GM23248 (cell line): ENCODE measurements around the gene QSOX2. TPM values are rescaled to one million over a fixed set of nuclear protein-coding genes. Genes with fewer than 3 reads are reported as not detected.

Experiments
- DNase-seq: peaks from one replicate; pipeline ENCODE4 v3.0.0-alpha.2; 2015
- H2AFZ ChIP-seq: fragments of 200-600 bp; sonication (generic); 2 replicates; pipeline ENCODE4 v1.6.1; 2016; ENCODE audit warnings: antibody characterized with exemption
- H3F3A ChIP-seq: fragments of 200-600 bp; sonication (generic); 2 replicates; pipeline ENCODE4 v1.6.1; 2016; ENCODE audit warnings: mild to moderate bottlenecking, antibody characterized with exemption, mixed run types; ENCODE audit not compliant: insufficient read depth
- H3K27ac ChIP-seq: fragments of 200-600 bp; sonication (generic); 2 replicates; pipeline ENCODE4 v1.5.1; 2016; ENCODE audit warnings: mild to moderate bottlenecking
- H3K27me3 ChIP-seq: fragments of 200-600 bp; sonication (generic); replicated peaks from 2 replicates; pipeline ENCODE4 v1.6.1; 2016; ENCODE audit warnings: mild to moderate bottlenecking; ENCODE audit not compliant: insufficient read depth
- H3K36me3 ChIP-seq: fragments of 200-600 bp; sonication (generic); 2 replicates; pipeline ENCODE4 v1.6.1; 2016; ENCODE audit warnings: low read depth, mild to moderate bottlenecking
- H3K4me1 ChIP-seq: fragments of 200-600 bp; sonication (generic); 2 replicates; pipeline ENCODE4 v1.6.1; 2016; ENCODE audit warnings: mild to moderate bottlenecking; ENCODE audit not compliant: insufficient read depth
- H3K4me2 ChIP-seq: fragments of 200-600 bp; sonication (generic); one replicate; pipeline ENCODE4 v1.6.1; 2016; ENCODE audit warnings: mild to moderate bottlenecking; ENCODE audit not compliant: unreplicated experiment
- H3K4me3 ChIP-seq: fragments of 200-600 bp; sonication (generic); 2 replicates; pipeline ENCODE4 v1.5.1; 2016; ENCODE audit warnings: mild to moderate bottlenecking
- H3K79me2 ChIP-seq: fragments of 200-600 bp; sonication (generic); 2 replicates; pipeline ENCODE4 v1.6.1; 2016; ENCODE audit warnings: mild to moderate bottlenecking; ENCODE audit not compliant: insufficient read depth
- H3K9ac ChIP-seq: fragments of 200-600 bp; sonication (generic); 2 replicates; pipeline ENCODE4 v1.6.1; 2016; ENCODE audit warnings: mild to moderate bottlenecking
- H3K9me2 ChIP-seq: fragments of 200-600 bp; sonication (generic); 2 replicates; pipeline ENCODE4 v1.6.1; 2016; ENCODE audit warnings: mixed run types, mild to moderate bottlenecking, moderate library complexity; ENCODE audit not compliant: insufficient read depth
- H3K9me3 ChIP-seq: fragments of 200-600 bp; sonication (generic); one replicate; pipeline ENCODE4 v1.6.1; 2017; ENCODE audit warnings: low read depth
- H4K20me1 ChIP-seq: fragments of 200-600 bp; sonication (generic); 2 replicates; pipeline ENCODE4 v1.6.0; 2016; ENCODE audit not compliant: insufficient read depth
- EZH2 ChIP-seq: fragments of 200-600 bp; sonication (generic); IDR thresholded peaks from 2 replicates; pipeline ENCODE4 v1.6.1; 2018; ENCODE audit warnings: antibody characterized with exemption, mild to moderate bottlenecking; ENCODE audit not compliant: insufficient read depth, poor library complexity, severe bottlenecking
- EZH2phosphoT487 ChIP-seq: fragments of 200-600 bp; sonication (generic); IDR thresholded peaks from 2 replicates; pipeline ENCODE4 v1.6.1; 2018; ENCODE audit warnings: antibody characterized with exemption, moderate library complexity, mild to moderate bottlenecking, low read depth; ENCODE audit not compliant: insufficient read depth
- WGBS, 2 experiments: methylation state at CpG; one replicate each; pipeline ENCODE4 v1.1.6; 2015 to 2017; ENCODE audit warnings: low lambda C conversion rate in 2 of 2, low coverage in 1 of 2; ENCODE audit errors: missing lambda C conversion rate in 2 of 2; 5-methylcytosine and 5-hydroxymethylcytosine counted together
- in situ Hi-C: fragments of 300-500 bp; cut with MboI; formaldehyde crosslinking; loops from 2 replicates; pipeline ENCODE4 v1.15.0; 2020
- polyA plus RNA-seq: library from polyadenylated mRNA; unstranded; fragments of >200 nt; fragmentation: Nextera tagmentation; extraction: Ambion mirVana; gene quantifications from 2 replicates; pipeline ENCODE4 v1.2.1, GENCODE V29; 2016
- total RNA-seq: library from RNA; depleted of rRNA; stranded (reverse); fragments of >200 nt; shearing (Covaris generic); gene quantifications from 2 replicates; pipeline ENCODE4 v1.2.3, GENCODE V29; 2014

QSOX2 gene
- total and polyA plus RNA-seq, 2 experiments from 2014 or later, result 1.9 to 11.7 TPM

DNA sequence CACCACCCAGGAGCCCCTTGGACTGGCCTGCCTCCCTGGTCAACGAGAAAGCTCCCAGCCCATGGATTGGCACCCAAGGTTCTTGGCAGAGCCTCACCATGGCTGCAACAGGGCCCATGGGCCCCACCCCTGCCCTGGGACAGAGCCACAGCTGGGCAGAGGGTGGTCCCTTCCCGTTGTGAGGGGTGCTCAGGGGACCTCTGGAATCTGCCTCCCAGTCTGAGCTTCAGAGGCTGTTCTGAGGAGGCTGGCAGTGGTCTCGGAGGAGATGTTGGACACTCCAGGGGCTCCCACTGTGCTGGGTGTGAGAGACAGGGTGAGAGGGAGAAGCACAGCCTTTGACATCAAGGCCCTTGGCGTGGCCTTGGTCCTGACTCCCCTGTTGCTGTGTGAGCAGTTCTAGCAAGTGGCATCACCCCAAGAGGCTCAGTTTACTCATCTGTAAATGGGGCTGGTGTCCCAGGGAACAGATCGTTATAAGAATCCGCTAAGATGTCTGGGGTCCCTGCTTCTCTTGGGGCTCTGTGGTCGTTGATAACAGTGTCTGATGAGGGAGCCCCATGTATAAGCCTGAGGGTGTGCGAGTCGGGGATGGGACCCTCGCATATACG is 73.7 kb downstream of the QSOX2 start:
- Histone ChIP-seq H3F3A (no peaks in the 10 kb centered on the region), H3K27me3 (peaks cover 24% of the 10 kb centered on the region), H3K4me3 (no peak overlapping the region), H3K36me3 (no peaks in the 10 kb centered on the region), H4K20me1 (no peaks in the 10 kb centered on the region), H3K9me3 (no peaks in the 10 kb centered on the region), H3K9me2 (no peaks in the 10 kb centered on the region), H3K79me2 (no peaks in the 10 kb centered on the region), H3K9ac (no peak overlapping the region), H3K4me1 (no peaks in the 10 kb centered on the region), H3K27ac (no peak overlapping the region), H3K4me2 (no peak overlapping the region), H2AFZ (no peak overlapping the region)
- no peak for DNase-seq
- WGBS, 2 experiments, result 44 to 45% methylated on average over 10 to 11 of the region's 11 CpGs
- in situ Hi-C loops, result no loop called here
- TF ChIP-seq EZH2, result no peak
- TF ChIP-seq EZH2phosphoT487, result no peak

DNA sequence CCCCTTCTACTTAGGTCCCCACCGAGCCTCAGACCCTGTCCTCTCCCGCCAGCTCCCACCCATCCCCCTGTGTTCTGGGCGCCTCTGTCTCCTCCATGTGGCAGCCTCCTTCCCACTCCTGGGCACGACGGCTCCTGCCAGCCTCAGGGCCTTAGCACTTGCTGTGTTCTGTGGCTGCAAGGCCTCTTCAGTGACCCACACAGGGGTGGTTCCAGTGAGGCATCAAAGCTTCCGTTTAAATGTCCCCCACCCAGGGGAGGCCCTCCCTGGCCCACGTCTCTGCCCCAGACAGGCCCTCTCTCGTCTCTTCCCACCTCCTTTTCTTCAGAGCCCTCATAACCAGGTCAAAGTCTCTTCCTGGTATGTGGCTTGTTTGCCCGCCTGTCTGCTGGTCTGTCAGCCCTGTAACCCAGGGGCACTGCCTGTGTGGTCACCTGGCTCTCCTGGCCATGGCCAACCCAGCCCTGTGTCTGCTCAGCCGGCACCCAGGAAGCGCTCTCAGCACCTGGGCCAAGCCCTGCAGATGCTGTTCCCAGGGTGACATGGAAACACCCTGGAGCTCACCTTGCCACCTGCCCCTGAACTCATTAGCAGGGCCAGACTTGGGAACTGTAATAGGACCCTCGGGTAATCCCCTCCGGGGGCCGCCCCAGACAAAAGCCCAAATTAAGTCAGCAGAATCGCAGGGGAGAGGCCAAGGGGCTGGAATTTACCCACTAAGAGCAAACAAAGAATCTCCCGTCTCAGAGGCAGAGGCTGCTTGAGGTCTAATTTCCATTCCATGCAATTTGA is 74.4 kb downstream of the QSOX2 start:
- DNase-seq, result no peak
- WGBS, 2 experiments, result 17 to 20% methylated on average over 14 to 16 of the region's 16 CpGs
- no peak overlapping the region for H3K4me2 ChIP-seq
- H3K27me3 ChIP-seq, result peaks cover 27% of the 10 kb centered on the region
- H4K20me1 ChIP-seq, result no peaks in the 10 kb centered on the region
- no peaks in the 10 kb centered on the region for H3K9me2 ChIP-seq
- H3K79me2 ChIP-seq, result no peaks in the 10 kb centered on the region
- no peak overlapping the region for H3K27ac ChIP-seq
- no peaks in the 10 kb centered on the region for H3K9me3 ChIP-seq
- no peaks in the 10 kb centered on the region for H3F3A ChIP-seq
- H3K4me1 ChIP-seq, result no peaks in the 10 kb centered on the region
- H2AFZ ChIP-seq, result no peak overlapping the region
- no peak for TF ChIP-seq EZH2phosphoT487
- no peak for TF ChIP-seq EZH2
- in situ Hi-C loops, result no loop called here
- no peak overlapping the region for H3K9ac ChIP-seq
- H3K36me3 ChIP-seq, result no peaks in the 10 kb centered on the region
- H3K4me3 ChIP-seq, result no peak overlapping the region

DNA sequence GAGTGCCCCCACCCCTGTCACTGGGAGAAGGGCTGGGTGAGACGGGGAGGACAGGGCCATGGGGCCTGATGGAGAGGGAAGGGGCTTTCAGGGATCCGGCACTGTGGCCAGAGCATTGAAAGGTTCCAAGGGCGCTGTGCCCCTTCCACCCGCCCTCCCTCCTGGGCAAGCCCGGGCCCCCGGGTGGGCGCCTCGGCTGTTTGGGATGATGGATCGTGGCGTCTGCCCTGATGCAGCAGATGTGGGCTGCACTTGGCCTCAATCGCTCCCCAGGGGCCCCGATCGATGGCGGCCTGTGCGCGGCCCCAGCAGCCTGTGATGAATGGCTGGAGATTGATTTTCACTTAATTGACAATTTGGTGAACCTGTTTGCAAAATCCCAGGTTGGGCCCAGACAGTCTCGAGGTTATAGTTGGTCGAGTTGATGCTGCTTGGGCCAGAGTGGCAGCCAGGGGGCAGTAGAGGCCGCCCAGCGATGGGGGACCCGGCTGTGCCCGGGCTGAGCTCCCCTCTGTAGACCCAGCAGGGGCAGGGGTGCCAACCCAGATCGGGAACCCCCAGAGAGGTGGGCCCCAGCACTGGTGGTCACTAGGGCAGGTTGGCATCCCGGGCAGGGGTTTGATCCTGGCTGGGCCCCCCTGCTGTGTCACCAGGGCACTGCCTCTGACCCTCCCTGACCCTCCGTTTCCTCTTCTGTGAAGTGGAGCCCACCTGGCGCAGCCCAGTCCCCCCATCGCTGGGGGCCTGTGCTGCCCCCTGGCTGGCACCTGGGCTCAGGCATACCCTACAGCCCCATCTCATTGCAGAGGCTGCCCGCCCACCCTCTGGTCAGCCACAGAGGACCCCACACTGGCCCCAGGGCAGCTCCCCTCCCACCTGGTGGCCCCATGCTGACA is 75.4 kb downstream of the QSOX2 start:
- WGBS, 2 experiments, result 15 to 19% methylated on average over 25 to 28 of the region's 28 CpGs
- TF ChIP-seq EZH2 (no peak), EZH2phosphoT487 (no peak)
- no peak overlapping the region for H3K4me2 ChIP-seq
- peak; percentile 49 for DNase-seq
- no peak overlapping the region for H3K9ac ChIP-seq
- H3K4me3 ChIP-seq, result no peak overlapping the region
- no peaks in the 10 kb centered on the region for H3K9me3 ChIP-seq
- H3K79me2 ChIP-seq, result no peaks in the 10 kb centered on the region
- no peaks in the 10 kb centered on the region for H4K20me1 ChIP-seq
- no peak overlapping the region for H2AFZ ChIP-seq
- H3K9me2 ChIP-seq, result no peaks in the 10 kb centered on the region
- peaks cover 28% of the 10 kb centered on the region for H3K27me3 ChIP-seq
- H3K4me1 ChIP-seq, result no peaks in the 10 kb centered on the region
- no peaks in the 10 kb centered on the region for H3K36me3 ChIP-seq
- H3F3A ChIP-seq, result no peaks in the 10 kb centered on the region
- in situ Hi-C loops, result no loop called here
- H3K27ac ChIP-seq, result no peak overlapping the region

DNA sequence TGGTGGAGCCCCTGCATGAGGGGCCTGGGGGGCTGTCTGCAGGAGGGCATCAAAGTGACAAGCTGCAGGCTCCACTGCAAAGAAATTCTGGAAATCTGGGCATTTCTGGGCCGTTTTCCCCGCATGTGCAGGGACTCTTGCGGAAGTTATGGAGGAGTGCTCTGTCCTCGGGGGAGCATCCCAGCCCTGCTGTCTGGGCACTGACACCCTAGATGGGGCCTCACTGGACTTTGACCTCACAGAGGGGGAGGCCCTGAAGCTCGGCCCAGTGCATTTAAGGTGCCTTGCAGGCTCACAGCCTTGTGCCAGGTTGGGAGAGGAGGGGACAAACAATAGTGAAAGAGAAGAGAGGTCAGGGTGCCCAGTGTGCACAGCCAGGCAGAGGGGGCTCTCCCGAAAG is 76.1 kb downstream of the QSOX2 start:
- Histone ChIP-seq H3K4me3 (no peak overlapping the region), H3K79me2 (no peaks in the 10 kb centered on the region), H3K9me3 (no peaks in the 10 kb centered on the region), H3K27ac (no peak overlapping the region), H3K27me3 (peaks cover 29% of the 10 kb centered on the region), H3K9ac (no peak overlapping the region), H2AFZ (no peak overlapping the region), H3K9me2 (no peaks in the 10 kb centered on the region), H4K20me1 (no peaks in the 10 kb centered on the region), H3K36me3 (no peaks in the 10 kb centered on the region), H3K4me2 (no peak overlapping the region), H3F3A (no peaks in the 10 kb centered on the region), H3K4me1 (no peaks in the 10 kb centered on the region)
- DNase-seq, result no peak
- WGBS, 2 experiments, result 26 to 37% methylated on average over 6 of the region's 6 CpGs
- TF ChIP-seq EZH2phosphoT487, result no peak
- no peak for TF ChIP-seq EZH2
- in situ Hi-C loops, result no loop called here
